Neural cell (in vitro differentiated cells): ENCODE results near the gene THYN1.

Experiments used
- CTCF ChIP-seq: fragments of 450-650 bp; IDR thresholded peaks from 2 replicates; pipeline ENCODE4 v1.5.1; 2014; ENCODE audit warnings: antibody characterized with exemption, mild to moderate bottlenecking, moderate library complexity; ENCODE audit not compliant: poor library complexity, severe bottlenecking
- EZH2 ChIP-seq: fragments of 200-600, 300-800 bp; shearing (Covaris generic), sonication (generic); IDR thresholded peaks from 2 replicates; pipeline ENCODE4 v1.6.1; 2014; ENCODE audit warnings: antibody characterized with exemption, low read length, borderline replicate concordance, mild to moderate bottlenecking; ENCODE audit not compliant: insufficient read depth, poor library complexity, severe bottlenecking
- MXI1 ChIP-seq: fragments of 450-650 bp; conservative IDR thresholded peaks from 2 replicates; pipeline ENCODE4 v1.6.1; 2014; ENCODE audit warnings: antibody characterized with exemption, mild to moderate bottlenecking; ENCODE audit not compliant: poor library complexity, severe bottlenecking
- POLR2AphosphoS5 ChIP-seq: IDR thresholded peaks from 2 replicates; pipeline ENCODE4 v1.6.1; 2012
- TAF1 ChIP-seq: IDR thresholded peaks from 2 replicates; pipeline ENCODE4 v1.6.1; 2012; ENCODE audit warnings: low read depth
- TF ChIP-seq, protein P1 (sequence below): IDR thresholded peaks from 2 replicates; pipeline ENCODE4 v1.6.1; 2012; ENCODE audit warnings: borderline replicate concordance

DNA sequence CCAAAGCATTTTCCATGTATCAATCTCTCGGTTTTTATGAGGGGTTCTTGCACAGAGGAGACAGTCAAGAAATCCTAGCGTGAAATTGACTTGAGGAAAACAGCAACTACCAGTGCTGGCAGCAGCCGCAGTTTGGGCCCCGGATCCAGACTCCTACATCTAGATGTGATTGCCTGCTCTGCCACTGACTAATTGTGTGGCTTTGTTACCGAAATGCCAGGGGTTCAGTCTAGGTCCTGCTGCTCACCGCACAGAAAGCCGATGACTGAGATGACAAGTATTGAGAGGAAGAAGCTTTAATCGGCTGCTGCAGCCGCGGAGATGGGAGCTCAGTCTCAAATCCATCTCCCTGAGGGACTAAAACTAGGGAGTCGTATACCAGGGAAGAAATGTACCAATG is 14.8 kb upstream of the THYN1 start:
- no peak for TF ChIP-seq CTCF
- TF ChIP-seq POLR2AphosphoS5, result no peak
- no peak for TF ChIP-seq MXI1
- no peak for TF ChIP-seq EZH2
- no peak for TF ChIP-seq TAF1
- TF ChIP-seq, protein P1, sequence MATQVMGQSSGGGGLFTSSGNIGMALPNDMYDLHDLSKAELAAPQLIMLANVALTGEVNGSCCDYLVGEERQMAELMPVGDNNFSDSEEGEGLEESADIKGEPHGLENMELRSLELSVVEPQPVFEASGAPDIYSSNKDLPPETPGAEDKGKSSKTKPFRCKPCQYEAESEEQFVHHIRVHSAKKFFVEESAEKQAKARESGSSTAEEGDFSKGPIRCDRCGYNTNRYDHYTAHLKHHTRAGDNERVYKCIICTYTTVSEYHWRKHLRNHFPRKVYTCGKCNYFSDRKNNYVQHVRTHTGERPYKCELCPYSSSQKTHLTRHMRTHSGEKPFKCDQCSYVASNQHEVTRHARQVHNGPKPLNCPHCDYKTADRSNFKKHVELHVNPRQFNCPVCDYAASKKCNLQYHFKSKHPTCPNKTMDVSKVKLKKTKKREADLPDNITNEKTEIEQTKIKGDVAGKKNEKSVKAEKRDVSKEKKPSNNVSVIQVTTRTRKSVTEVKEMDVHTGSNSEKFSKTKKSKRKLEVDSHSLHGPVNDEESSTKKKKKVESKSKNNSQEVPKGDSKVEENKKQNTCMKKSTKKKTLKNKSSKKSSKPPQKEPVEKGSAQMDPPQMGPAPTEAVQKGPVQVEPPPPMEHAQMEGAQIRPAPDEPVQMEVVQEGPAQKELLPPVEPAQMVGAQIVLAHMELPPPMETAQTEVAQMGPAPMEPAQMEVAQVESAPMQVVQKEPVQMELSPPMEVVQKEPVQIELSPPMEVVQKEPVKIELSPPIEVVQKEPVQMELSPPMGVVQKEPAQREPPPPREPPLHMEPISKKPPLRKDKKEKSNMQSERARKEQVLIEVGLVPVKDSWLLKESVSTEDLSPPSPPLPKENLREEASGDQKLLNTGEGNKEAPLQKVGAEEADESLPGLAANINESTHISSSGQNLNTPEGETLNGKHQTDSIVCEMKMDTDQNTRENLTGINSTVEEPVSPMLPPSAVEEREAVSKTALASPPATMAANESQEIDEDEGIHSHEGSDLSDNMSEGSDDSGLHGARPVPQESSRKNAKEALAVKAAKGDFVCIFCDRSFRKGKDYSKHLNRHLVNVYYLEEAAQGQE, result no peak
